VCaP (cell line): ENCODE measurements around the gene HDAC9.

Experiments
- H3K27ac ChIP-seq: fragments of 450-650 bp; 2 replicates; pipeline ENCODE4 v1.5.1; 2017
- CTCF ChIP-seq: fragments of 450-650 bp; conservative IDR thresholded peaks from 2 replicates; pipeline ENCODE4 v1.5.1; 2017; ENCODE audit warnings: mild to moderate bottlenecking, moderate library complexity

The HDAC9 gene

DNA sequence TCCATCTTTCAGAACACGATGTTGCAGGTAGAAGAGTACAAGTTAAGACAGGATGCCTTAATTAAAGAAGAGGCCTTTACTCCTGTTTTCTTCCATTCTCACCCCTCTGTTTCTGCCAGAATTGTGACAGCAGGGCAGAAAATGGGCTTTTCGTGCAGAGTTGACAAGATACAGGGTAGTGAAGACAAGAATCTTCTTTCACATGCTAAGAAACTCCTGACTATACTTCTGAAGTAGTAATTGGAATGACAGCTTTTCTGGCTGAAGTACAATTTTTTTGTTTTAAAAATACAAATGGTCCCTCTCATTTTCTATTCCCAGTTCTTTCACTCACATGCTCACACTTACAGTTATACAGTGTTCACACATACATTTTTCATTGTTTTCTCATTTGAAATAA is 22.1 kb downstream of the HDAC9 start:
- no peak overlapping the region for H3K27ac ChIP-seq

DNA sequence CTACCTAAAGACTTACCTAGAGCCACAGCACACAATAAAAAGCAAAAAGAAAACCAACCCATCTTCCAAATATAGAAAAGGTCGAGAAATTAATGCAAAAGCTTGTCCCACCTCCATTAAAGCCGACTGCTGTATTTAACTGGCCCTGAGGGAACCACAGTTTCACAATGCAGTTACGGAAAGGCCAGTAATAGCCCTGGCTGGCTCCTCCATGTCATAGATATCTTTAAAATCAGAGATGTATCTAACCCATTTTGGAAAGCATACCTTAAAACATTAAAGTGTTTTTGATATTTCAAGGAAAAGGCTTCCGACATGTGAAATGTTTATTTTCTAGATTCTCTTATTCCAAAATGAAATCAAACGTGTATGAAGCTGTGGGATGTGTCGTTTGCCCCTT is 23.0 kb downstream of the HDAC9 start:
- H3K27ac ChIP-seq = no peak overlapping the region

More for the DNA sequence above, 22.1 kb downstream of the HDAC9 start:
- no peak for TF ChIP-seq CTCF

GRCh38 chr7:18520450-18521235 is 25.1 kb downstream of the HDAC9 start:
- H3K27ac ChIP-seq = no peak overlapping the region
- no peak for TF ChIP-seq CTCF

More for the DNA sequence above, 23.0 kb downstream of the HDAC9 start:
- TF ChIP-seq CTCF = no peak

- no peak for TF ChIP-seq CTCF
- H3K27ac ChIP-seq = no peak overlapping the region
These were observed 25.7 kb downstream of the HDAC9 start for GRCh38 chr7:18521236-18521589.

GRCh38 chr7:18521945-18522566 is 26.5 kb downstream of the HDAC9 start:
- H3K27ac ChIP-seq = no peak overlapping the region
- no peak for TF ChIP-seq CTCF

DNA sequence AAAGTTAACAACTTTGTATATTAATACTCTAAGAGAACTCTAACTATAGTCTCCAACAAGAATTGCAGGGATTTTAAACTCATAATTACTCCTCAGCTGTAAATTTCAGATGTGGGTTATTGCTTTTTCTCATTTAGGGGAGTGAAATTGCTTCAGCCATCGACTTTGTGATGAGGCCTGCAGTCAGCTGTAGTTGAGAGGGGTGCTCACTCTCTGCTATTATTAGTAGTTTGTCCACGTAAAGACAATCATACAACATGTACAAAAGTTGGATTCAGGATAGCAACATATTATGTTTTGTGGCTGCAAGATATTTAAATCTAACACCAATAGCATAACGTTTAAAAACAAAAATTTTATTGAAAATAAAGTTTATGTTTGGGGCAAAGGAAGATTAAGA is 28.7 kb downstream of the HDAC9 start:
- no peak for TF ChIP-seq CTCF
- H3K27ac ChIP-seq = no peak overlapping the region

DNA sequence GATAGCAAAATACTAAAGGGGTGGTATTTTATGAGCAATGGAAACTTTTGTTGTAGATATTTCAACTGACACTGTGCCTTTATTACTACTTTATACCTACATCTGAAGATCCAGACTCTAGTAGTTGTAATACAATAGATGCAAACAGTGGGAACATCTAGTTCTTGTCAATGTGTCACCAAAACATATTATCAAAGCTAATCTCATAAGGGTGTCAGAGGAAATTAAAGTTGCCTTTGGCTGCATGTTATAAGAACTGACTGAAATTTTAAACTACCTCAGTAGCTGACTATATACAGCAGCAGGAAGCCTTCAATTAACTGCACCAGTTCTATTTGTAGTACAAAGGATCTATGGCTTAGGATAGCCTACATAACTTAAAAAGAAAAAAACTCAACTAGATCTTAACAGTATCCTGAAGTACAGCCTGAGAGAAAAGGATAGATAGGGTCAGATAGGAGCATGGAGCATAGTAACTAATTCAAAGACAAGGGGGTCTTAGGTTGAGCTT is 30.9 kb downstream of the HDAC9 start:
- no peak for TF ChIP-seq CTCF
- H3K27ac ChIP-seq = no peak overlapping the region
